HEK293T (cell line): ENCODE data around the gene RASSF4.

Experiments
- CTCF ChIA-PET: fragments of 350-600 bp; formaldehyde crosslinking; extraction: SDS; loops from one replicate; lab custom pipeline; 2021; ENCODE audit warnings: antibody characterized with exemption, inconsistent platforms; lab: Yijun Ruan, JAX
- POLR2A ChIA-PET: fragments of 350-600 bp; formaldehyde crosslinking; extraction: SDS; loops from one replicate; lab custom pipeline; 2020; ENCODE audit warnings: antibody characterized with exemption, inconsistent platforms; lab: Yijun Ruan, JAX
- DNase-seq: peaks from one replicate; pipeline ENCODE4 v3.0.0; 2012; ENCODE audit warnings: mixed read lengths; ENCODE audit errors: extremely low spot score
- ARNT ChIP-seq: fragments of 450-650 bp; IDR thresholded peaks from 2 replicates; pipeline ENCODE4 v1.6.1; 2017; ENCODE audit warnings: mild to moderate bottlenecking
- BHLHE40 ChIP-seq: fragments of 450-650 bp; IDR thresholded peaks from 2 replicates; pipeline ENCODE4 v1.6.1; 2016; ENCODE audit warnings: mild to moderate bottlenecking, moderate library complexity, borderline replicate concordance
- CTBP1 ChIP-seq: fragments of 450-650 bp; IDR thresholded peaks from 2 replicates; pipeline ENCODE4 v1.6.1; 2016; ENCODE audit warnings: borderline replicate concordance
- ELF4 ChIP-seq: fragments of 450-650 bp; IDR thresholded peaks from 2 replicates; pipeline ENCODE4 v1.6.1; 2017; ENCODE audit warnings: antibody characterized with exemption
- FOXA1 ChIP-seq: fragments of 450-650 bp; IDR thresholded peaks from 2 replicates; pipeline ENCODE4 v1.6.1; 2016; ENCODE audit warnings: mild to moderate bottlenecking
- FOXK2 ChIP-seq: fragments of 450-650 bp; IDR thresholded peaks from 2 replicates; pipeline ENCODE4 v1.6.1; 2016; ENCODE audit warnings: mild to moderate bottlenecking
- FOXM1 ChIP-seq: fragments of 450-650 bp; IDR thresholded peaks from 2 replicates; pipeline ENCODE4 v1.6.1; 2017; ENCODE audit warnings: mild to moderate bottlenecking, borderline replicate concordance
- HDGF ChIP-seq: fragments of 450-650 bp; IDR thresholded peaks from 2 replicates; pipeline ENCODE4 v1.6.1; 2017; ENCODE audit warnings: antibody characterized with exemption, borderline replicate concordance
- NFRKB ChIP-seq: fragments of 450-650 bp; IDR thresholded peaks from 2 replicates; pipeline ENCODE4 v1.6.1; 2016; ENCODE audit warnings: mild to moderate bottlenecking, moderate library complexity
- PKNOX1 ChIP-seq: fragments of 450-650 bp; IDR thresholded peaks from 2 replicates; pipeline ENCODE4 v1.6.1; 2016
- SP1 ChIP-seq: fragments of 450-650 bp; IDR thresholded peaks from 2 replicates; pipeline ENCODE4 v1.6.1; 2017
- SUZ12 ChIP-seq: fragments of 450-650 bp; IDR thresholded peaks from 2 replicates; pipeline ENCODE4 v1.6.1; 2016; ENCODE audit warnings: mild to moderate bottlenecking
- TARDBP ChIP-seq: fragments of 450-650 bp; IDR thresholded peaks from 2 replicates; pipeline ENCODE4 v1.6.1; 2016
- ZNF384 ChIP-seq: fragments of 450-650 bp; IDR thresholded peaks from 2 replicates; pipeline ENCODE4 v1.6.1; 2016

The RASSF4 gene

GRCh38 chr10:44949915-44950314, 9.7 kb upstream of the RASSF4 start:
- no peak for TF ChIP-seq BHLHE40
- no peak for TF ChIP-seq FOXM1
- TF ChIP-seq NFRKB, result no peak
- TF ChIP-seq ZNF384, result no peak
- TF ChIP-seq TARDBP, result no peak
- no peak for TF ChIP-seq SP1
- no peak for TF ChIP-seq HDGF
- no peak for TF ChIP-seq FOXA1
- POLR2A ChIA-PET, result no interaction called here
- CTCF ChIA-PET, result interaction anchor here (0.5 kb wide), 1 partner anchor 17 kb away, joined by 3 read pairs; no protein-coding TSS in a partner anchor
- no peak for DNase-seq

- POLR2A ChIA-PET, result interaction anchor here (1.0 kb wide), 1 partner anchor 13 kb away, joined by 4 read pairs; no protein-coding TSS in a partner anchor
- no peak for TF ChIP-seq ARNT
- no peak for TF ChIP-seq BHLHE40
- TF ChIP-seq FOXK2, result no peak
- CTCF ChIA-PET, result interaction anchor here (0.5 to 0.6 kb wide), 2 partner anchors 16 to 299 kb away, joined by 3 to 7 read pairs; no protein-coding TSS in a partner anchor
- DNase-seq, result no peak
Measured at GRCh38 chr10:44950326-44951225, 9.0 kb upstream of the RASSF4 start.

- ChIA-PET POLR2A (no interaction called here), CTCF (interaction anchor here (0.6 kb wide), 1 partner anchor 298 kb away, joined by 7 read pairs; no protein-coding TSS in a partner anchor)
- DNase-seq, result no peak
- no peak for TF ChIP-seq NFRKB
Measured at GRCh38 chr10:44951576-44952226, 7.9 kb upstream of the RASSF4 start.

- ChIA-PET POLR2A (interaction anchor here (1.5 kb wide), 1 partner anchor 26 kb away, joined by 3 read pairs; the partner anchor contains the start of gene DEPP1), CTCF (no interaction called here)
- DNase-seq, result no peak
- TF ChIP-seq TARDBP (no peak), NFRKB (no peak), SP1 (no peak)
Measured at GRCh38 chr10:44952779-44953231, 6.8 kb upstream of the RASSF4 start.

- ChIA-PET CTCF (interaction anchor here (1.2 kb wide), 1 partner anchor 21 kb away, joined by 4 read pairs; no protein-coding TSS in a partner anchor), POLR2A (interaction anchor here (1.5 kb wide), 1 partner anchor 25 kb away, joined by 3 read pairs; the partner anchor contains the start of gene DEPP1)
- no peak for DNase-seq
- TF ChIP-seq BHLHE40 (no peak), ARNT (no peak), HDGF (no peak)
Measured at GRCh38 chr10:44954042-44954441, 5.6 kb upstream of the RASSF4 start.

GRCh38 chr10:44954962-44955361, 4.6 kb upstream of the RASSF4 start:
- no peak for DNase-seq
- ChIA-PET POLR2A (no interaction called here), CTCF (no interaction called here)
- TF ChIP-seq FOXM1 (no peak), TARDBP (no peak), SUZ12 (no peak), ELF4 (no peak), ARNT (no peak), PKNOX1 (no peak), NFRKB (no peak), CTBP1 (no peak), HDGF (no peak), SP1 (no peak), FOXK2 (no peak), ZNF384 (no peak), BHLHE40 (no peak)

GRCh38 chr10:44955413-44956070, 4.1 kb upstream of the RASSF4 start:
- TF ChIP-seq BHLHE40 (no peak), SUZ12 (no peak), ARNT (no peak), PKNOX1 (no peak), FOXA1 (no peak), SP1 (no peak), ZNF384 (no peak), ELF4 (no peak)
- DNase-seq, result no peak
- ChIA-PET CTCF (no interaction called here), POLR2A (no interaction called here)
